Osteocyte (in vitro differentiated cells): ENCODE measurements around the gene CPS1. TPM values are rescaled to one million over a fixed set of nuclear protein-coding genes. Genes with fewer than 3 reads are reported as not detected.

Source experiments
- DNase-seq: peaks from one replicate; pipeline ENCODE4 v3.0.0; 2021; ENCODE audit warnings: mixed read lengths; ENCODE audit not compliant: unreplicated experiment; ENCODE audit errors: extremely low spot score
- H3K27ac Mint-ChIP-seq: one replicate; pipeline ENCODE4 v1.8.0; 2021; ENCODE audit warnings: mild to moderate bottlenecking, mixed read lengths; ENCODE audit not compliant: unreplicated experiment
- H3K27me3 Mint-ChIP-seq: one replicate; pipeline ENCODE4 v1.8.0; 2021; ENCODE audit warnings: mixed read lengths; ENCODE audit not compliant: unreplicated experiment
- H3K36me3 Mint-ChIP-seq: one replicate; pipeline ENCODE4 v1.8.0; 2021; ENCODE audit warnings: mixed read lengths; ENCODE audit not compliant: unreplicated experiment
- H3K4me1 Mint-ChIP-seq: one replicate; pipeline ENCODE4 v1.8.0; 2021; ENCODE audit warnings: mixed read lengths; ENCODE audit not compliant: unreplicated experiment
- H3K4me3 Mint-ChIP-seq: one replicate; pipeline ENCODE4 v1.8.0; 2021; ENCODE audit warnings: mild to moderate bottlenecking, moderate library complexity, mixed read lengths; ENCODE audit not compliant: unreplicated experiment
- H3K9me3 Mint-ChIP-seq: one replicate; pipeline ENCODE4 v1.8.0; 2021; ENCODE audit warnings: mixed read lengths; ENCODE audit not compliant: unreplicated experiment
- CTCF ChIP-seq: fragments of 200-600 bp; sonication (generic); IDR thresholded peaks from 2 replicates; pipeline ENCODE4 v1.5.0; 2021; ENCODE audit warnings: antibody characterized with exemption, mild to moderate bottlenecking, moderate library complexity
- total RNA-seq: library from RNA; stranded (reverse); gene quantifications from 2 replicates; pipeline ENCODE4 v1.2.1, GENCODE V29; 2021

Gene CPS1
- total RNA-seq, 1 donor from 2014 or later: 22.3 TPM

GRCh38 chr2:210673117-210673516 is 116.7 kb downstream of the CPS1 start:
- no peaks in the 10 kb centered on the region for H3K9me3 Mint-ChIP-seq
- TF ChIP-seq CTCF: no peak

GRCh38 chr2:210676067-210676466 is 119.7 kb downstream of the CPS1 start:
- Mint-ChIP-seq H3K27ac (no peak overlapping the region), H3K9me3 (no peaks in the 10 kb centered on the region), H3K36me3 (no peaks in the 10 kb centered on the region), H3K27me3 (no peaks in the 10 kb centered on the region), H3K4me1 (no peaks in the 10 kb centered on the region), H3K4me3 (no peak overlapping the region)
- DNase-seq: no peak
- no peak for TF ChIP-seq CTCF

More at GRCh38 chr2:210673117-210673516, 116.7 kb downstream of the CPS1 start:
- DNase-seq: no peak
- Mint-ChIP-seq H3K27me3 (no peaks in the 10 kb centered on the region), H3K36me3 (no peaks in the 10 kb centered on the region), H3K4me1 (no peaks in the 10 kb centered on the region), H3K4me3 (no peak overlapping the region), H3K27ac (no peak overlapping the region)

GRCh38 chr2:210681491-210681890 is 125.1 kb downstream of the CPS1 start:
- TF ChIP-seq CTCF: no peak
- H3K4me1 Mint-ChIP-seq: peaks cover 6% of the 10 kb centered on the region
- no peaks in the 10 kb centered on the region for H3K9me3 Mint-ChIP-seq
- no peaks in the 10 kb centered on the region for H3K27me3 Mint-ChIP-seq
- no peak overlapping the region for H3K27ac Mint-ChIP-seq
- no peak overlapping the region for H3K4me3 Mint-ChIP-seq
- H3K36me3 Mint-ChIP-seq: no peaks in the 10 kb centered on the region
- DNase-seq: no peak

- DNase-seq: no peak
- H3K27me3 Mint-ChIP-seq: no peaks in the 10 kb centered on the region
- no peak for TF ChIP-seq CTCF
- H3K4me3 Mint-ChIP-seq: no peak overlapping the region
- H3K36me3 Mint-ChIP-seq: no peaks in the 10 kb centered on the region
- peaks cover 6% of the 10 kb centered on the region for H3K4me1 Mint-ChIP-seq
- no peak overlapping the region for H3K27ac Mint-ChIP-seq
- no peaks in the 10 kb centered on the region for H3K9me3 Mint-ChIP-seq
Measured at GRCh38 chr2:210686401-210686800, 130.0 kb downstream of the CPS1 start.

GRCh38 chr2:210687786-210688470 is 131.5 kb downstream of the CPS1 start:
- H3K4me1 Mint-ChIP-seq: peaks cover 6% of the 10 kb centered on the region
- no peak for TF ChIP-seq CTCF
- no peak overlapping the region for H3K27ac Mint-ChIP-seq
- H3K27me3 Mint-ChIP-seq: peaks cover 2% of the 10 kb centered on the region
- no peak overlapping the region for H3K4me3 Mint-ChIP-seq
- H3K9me3 Mint-ChIP-seq: no peaks in the 10 kb centered on the region
- DNase-seq: no peak
- no peaks in the 10 kb centered on the region for H3K36me3 Mint-ChIP-seq
